GM12878 (cell line): ENCODE measurements around the gene SLC25A17. TPM values are rescaled to one million over a fixed set of nuclear protein-coding genes. Genes with fewer than 3 reads are reported as not detected.

ENCODE experiments used
- ATAC-seq: fragments of 200-7000 bp; cut with Tn5 transposase; 3 replicates; pipeline ENCODE4 v1.9.1; 2020; ENCODE audit warnings: mild to moderate bottlenecking, moderate library complexity
- BruUV-seq: library from RNA; stranded (reverse); fragments of 400-500 nt; replicated peaks from 2 replicates; lab custom pipeline; 2021; lab: Mats Ljungman, UMichigan
- CTCF ChIA-PET: fragments of 300-600 bp; sonication (Branson Sonifier 250); formaldehyde crosslinking; extraction: SDS; loops from one replicate; lab custom pipeline; 2021; ENCODE audit warnings: inconsistent platforms; lab: Yijun Ruan, JAX
- POLR2A ChIA-PET: fragments of 350-600 bp; formaldehyde crosslinking; extraction: SDS; loops from one replicate; lab custom pipeline; 2021; ENCODE audit warnings: inconsistent platforms; lab: Charles Lee
- RAD21 ChIA-PET: fragments of 300-600 bp; sonication (Branson Sonifier 250); formaldehyde crosslinking; loops from one replicate; lab custom pipeline; 2023; ENCODE audit warnings: antibody characterized with exemption; ENCODE audit not compliant: unreplicated experiment; lab: Charles Lee
- SMC1A ChIA-PET: fragments of 300-600 bp; sonication (Branson Sonifier 250); formaldehyde crosslinking; loops from one replicate; lab custom pipeline; 2023; ENCODE audit not compliant: unreplicated experiment, uncharacterized antibody; lab: Charles Lee
- DNase-seq: peaks from one replicate; pipeline ENCODE4 v3.0.0-alpha.2; 2011; ENCODE audit warnings: low read depth, low spot score
- FAIRE-seq: peaks from 3 replicates; lab custom pipeline; 2011; peaks lifted over from hg19 to GRCh38; lab: Jason Lieb, UNC
- H2AFZ ChIP-seq: 2 replicates; pipeline ENCODE4 v1.6.0; 2011; ENCODE audit warnings: low read depth, low read length, control low read depth; ENCODE audit not compliant: control insufficient read depth
- H3K27ac ChIP-seq: 2 replicates; pipeline ENCODE4 v1.5.1; 2011; ENCODE audit warnings: control low read depth; ENCODE audit not compliant: control insufficient read depth, insufficient read depth
- H3K27me3 ChIP-seq, 2 experiments: replicated peaks in 1 of 2; 2 replicates each; pipeline versions ENCODE4 v1.6.0 to v1.6.1; 2011; ENCODE audit warnings: low read length in 1 of 2; ENCODE audit not compliant: control insufficient read depth in 2 of 2, insufficient read depth in 2 of 2
- H3K36me3 ChIP-seq, 2 experiments: 2 replicates each; pipeline ENCODE4 v1.5.1; 2011; ENCODE audit warnings: low read length in 1 of 2; ENCODE audit not compliant: control insufficient read depth in 2 of 2, insufficient read depth in 2 of 2
- H3K4me1 ChIP-seq: 2 replicates; pipeline ENCODE4 v1.6.1; 2011; ENCODE audit warnings: mild to moderate bottlenecking, low read length, moderate library complexity, mixed read lengths; ENCODE audit not compliant: control insufficient read depth, insufficient read depth
- H3K4me2 ChIP-seq: 2 replicates; pipeline ENCODE4 v1.6.0; 2011; ENCODE audit warnings: control low read depth; ENCODE audit not compliant: control insufficient read depth, insufficient read depth
- H3K4me3 ChIP-seq: fragments of 200-600 bp; sonication (generic); 2 replicates; pipeline ENCODE4 v1.5.1; 2016
- H3K79me2 ChIP-seq: 2 replicates; pipeline ENCODE4 v1.6.0; 2011; ENCODE audit warnings: low read length; ENCODE audit not compliant: control insufficient read depth, insufficient read depth
- H3K9ac ChIP-seq: 2 replicates; pipeline ENCODE4 v1.8.0; 2011; ENCODE audit warnings: low read length, control low read depth, mixed read lengths; ENCODE audit not compliant: control insufficient read depth, insufficient read depth
- H3K9me3 ChIP-seq: replicated peaks from 3 replicates; pipeline ENCODE4 v1.5.1; 2011; ENCODE audit warnings: mild to moderate bottlenecking, low read length; ENCODE audit not compliant: control insufficient read depth, insufficient read depth
- H4K20me1 ChIP-seq: 2 replicates; pipeline ENCODE4 v1.6.0; 2011; ENCODE audit not compliant: control insufficient read depth, insufficient read depth
- ASH2L ChIP-seq: fragments of 300-600, 200-600 bp; sonication (generic); IDR thresholded peaks from 2 replicates; pipeline ENCODE4 v1.6.1; 2017; ENCODE audit warnings: low read depth, mild to moderate bottlenecking, borderline replicate concordance
- ATF2 ChIP-seq: IDR thresholded peaks from 2 replicates; pipeline ENCODE4 v1.6.1; 2012; ENCODE audit warnings: low read length, inconsistent platforms
- IKZF1 ChIP-seq: fragments of 450-650 bp; conservative IDR thresholded peaks from 2 replicates; pipeline ENCODE4 v1.6.1; 2017; ENCODE audit warnings: antibody characterized with exemption, mild to moderate bottlenecking
- NR2F1 ChIP-seq: fragments of 450-650 bp; conservative IDR thresholded peaks from 2 replicates; pipeline ENCODE4 v1.6.1; 2017; ENCODE audit warnings: mild to moderate bottlenecking
- RELB ChIP-seq: fragments of 450-650 bp; IDR thresholded peaks from 2 replicates; pipeline ENCODE4 v1.6.1; 2017; ENCODE audit warnings: low read depth, mild to moderate bottlenecking, moderate library complexity
- ZNF592 ChIP-seq: fragments of 450-650 bp; IDR thresholded peaks from 2 replicates; pipeline ENCODE4 v1.6.1; 2017; ENCODE audit warnings: mild to moderate bottlenecking, moderate library complexity
- WGBS: methylation state at CpG from one replicate; pipeline ENCODE4 v1.1.6; 2016; ENCODE audit warnings: low lambda C conversion rate; ENCODE audit not compliant: insufficient replicate concordance, insufficient coverage; ENCODE audit errors: missing lambda C conversion rate; 5-methylcytosine and 5-hydroxymethylcytosine counted together
- in situ Hi-C: fragments of 300-500 bp; cut with MboI; formaldehyde crosslinking; loops from 9 replicates; pipeline ENCODE4 v1.14.3; 2018; ENCODE audit warnings: mixed read lengths
- intact Hi-C: fragments of 100-400 bp; cut with micrococcal nuclease; formaldehyde crosslinking; loops from one replicate; pipeline ENCODE4 v1.14.2; 2022; ENCODE audit not compliant: unreplicated experiment
- polyA plus RNA-seq, 11 experiments: library from polyadenylated mRNA; depleted of rRNA in 4 of 11; unstranded in 6 of 11; stranded (reverse) in 5 of 11; fragments of >200 nt; fragmentation: Nextera tagmentation in 4 of 11; fragmentation: Illumina TruSeq in 1 of 11; extraction: Ambion mirVana in 4 of 11; extraction: Trizol in 1 of 11; gene quantifications; 1 replicate in 1 of 11; 2 replicates in 10 of 11; pipeline versions ENCODE4 v1.2.1 to v1.2.3, GENCODE V29; 2011 to 2016; ENCODE audit warnings: inconsistent platforms in 2 of 11, missing spikeins in 2 of 11, low read depth in 1 of 11
- total RNA-seq, 4 experiments: library from RNA; depleted of rRNA in 3 of 4; stranded (reverse); fragments of >200 nt in 3 of 4; fragmentation: Illumina TruSeq in 1 of 4; extraction: Trizol in 1 of 4; gene quantifications; 2 replicates each; pipeline versions ENCODE4 v1.2.1 to v1.2.3, GENCODE V29; 2013 to 2021

SLC25A17 gene
- total and polyA plus RNA-seq, 10 of the 15 experiments (the other 5 are each of a cell fraction or from before 2014, with no cell fraction given): 37.5 to 113 (median 62.3) TPM

- in situ Hi-C loops: no loop called here
- Histone ChIP-seq H3K4me2 (no peak overlapping the region), H3K36me3 (peaks cover 2 to 11% of the 10 kb centered on the region in 2 experiments; a peak in 2 of 4 replicates), H2AFZ (no peak overlapping the region), H3K4me3 (no peak overlapping the region), H3K27me3 (no peaks in the 10 kb centered on the region), H3K9me3 (no peaks in the 10 kb centered on the region; the same call in 2 of the 3 replicates), H4K20me1 (no peaks in the 10 kb centered on the region), H3K4me1 (peaks cover 7% of the 10 kb centered on the region), H3K9ac (no peak overlapping the region), H3K79me2 (peaks cover 73% of the 10 kb centered on the region), H3K27ac (no peak overlapping the region)
- intact Hi-C loops: no loop called here
- RAD21 ChIA-PET: no interaction called here
- CTCF ChIA-PET: interaction anchor here (0.5 to 1.2 kb wide), 3 partner anchors 51 to 124 kb away, joined by 3 read pairs; no protein-coding TSS in a partner anchor
- WGBS: 74% methylated on average over 6 of the region's 6 CpGs
- ATAC-seq (no peak), FAIRE-seq (no peak), DNase-seq (no peak)
- SMC1A ChIA-PET: interaction anchor here (0.8 to 1.2 kb wide), 2 partner anchors 29 kb away, joined by 3 read pairs; no protein-coding TSS in a partner anchor
- TF ChIP-seq ATF2: no peak
- no peak for TF ChIP-seq ASH2L
- no peak for TF ChIP-seq NR2F1
- no peak for TF ChIP-seq IKZF1
- no peak for TF ChIP-seq RELB
- TF ChIP-seq ZNF592: no peak
- POLR2A ChIA-PET: interaction anchor here (0.5 to 0.6 kb wide), 3 partner anchors 10 to 95 kb away, joined by 3 read pairs; no protein-coding TSS in a partner anchor
- no TSS peak for BruUV-seq
Measured at GRCh38 chr22:40808018-40808841, 10.9 kb downstream of the SLC25A17 start.
